Upper lobe of left lung (tissue), 4 donors: ENCODE data around the gene ADCY9.

Experiments
- CTCF ChIP-seq, 6 experiments: fragments of 450-650 bp in 4 of 6; fragments of 200-600 bp in 2 of 6; sonication (generic) in 2 of 6; IDR thresholded peaks; one replicate each; pipeline ENCODE4 v1.5.1; 2016 to 2019; ENCODE audit warnings: antibody characterized with exemption in 6 of 6
- POLR2AphosphoS5 ChIP-seq, 2 donors: sonication (generic); formaldehyde crosslinking; IDR thresholded peaks; one replicate each; pipeline ENCODE4 v1.5.1; 2017; ENCODE audit warnings: antibody characterized with exemption in 2 of 2

DNA sequence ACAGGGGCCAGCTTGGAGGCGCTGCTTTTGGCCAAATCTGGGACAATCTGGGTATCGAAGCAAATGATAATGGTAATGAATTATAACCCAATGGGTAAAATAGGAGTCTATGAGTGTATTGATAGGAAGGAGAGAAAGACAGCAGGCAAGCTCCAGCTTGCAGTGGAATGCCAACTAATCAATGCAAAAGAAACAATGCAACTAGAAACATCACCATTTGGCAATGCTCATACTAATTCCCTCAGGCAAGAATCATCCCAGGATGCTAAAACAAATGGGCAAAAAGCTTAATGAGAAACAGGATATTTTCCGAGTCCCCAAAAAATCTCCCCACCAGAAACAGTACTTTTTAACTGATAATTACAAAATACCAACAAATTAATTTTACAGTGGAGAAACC is 64.7 kb downstream of the ADCY9 start:
- TF ChIP-seq CTCF (IDR thresholded peaks at IDR 0.05) (no peak), POLR2AphosphoS5 (IDR thresholded peaks at IDR 0.05) (no peak)
